WTC11 (cell line): ENCODE data around the gene SHLD1. TPM values are rescaled to one million over a fixed set of nuclear protein-coding genes. Genes with fewer than 3 reads are reported as not detected.

Experiments used
- ATAC-seq: fragments of 200-7000 bp; cut with Tn5 transposase; 2 replicates; pipeline ENCODE4 v1.10.0; 2021; ENCODE audit warnings: mild to moderate bottlenecking, moderate library complexity
- CTCF ChIA-PET: fragments of 300-600 bp; sonication (Branson Sonifier 250); formaldehyde crosslinking; loops from one replicate; lab custom pipeline; 2021; ENCODE audit warnings: antibody characterized with exemption; lab: Charles Lee
- POLR2A ChIA-PET: fragments of 350-600 bp; sonication (Branson Sonifier 250); formaldehyde crosslinking; loops from one replicate; lab custom pipeline; 2021; ENCODE audit warnings: antibody characterized with exemption; lab: Charles Lee
- DNase-seq: peaks from one replicate; pipeline ENCODE4 v3.0.0; 2021; ENCODE audit warnings: low spot score
- H3K27ac Mint-ChIP-seq: 2 replicates; pipeline ENCODE4 v1.8.0; 2021; ENCODE audit warnings: mixed read lengths
- H3K27me3 Mint-ChIP-seq: 2 replicates; pipeline ENCODE4 v1.8.0; 2021; ENCODE audit warnings: low read depth, mild to moderate bottlenecking, moderate library complexity, mixed read lengths
- H3K36me3 Mint-ChIP-seq: 2 replicates; pipeline ENCODE4 v1.8.0; 2021; ENCODE audit warnings: mixed read lengths
- H3K4me1 Mint-ChIP-seq: 2 replicates; pipeline ENCODE4 v1.8.0; 2022; ENCODE audit warnings: mixed read lengths
- H3K4me3 Mint-ChIP-seq: 2 replicates; pipeline ENCODE4 v1.8.0; 2021; ENCODE audit warnings: mild to moderate bottlenecking, moderate library complexity, mixed read lengths
- H3K9me3 Mint-ChIP-seq: 2 replicates; pipeline ENCODE4 v1.8.0; 2021; ENCODE audit warnings: mixed read lengths
- ATF1 ChIP-seq: sonication (generic); formaldehyde crosslinking; IDR thresholded peaks from 2 replicates; pipeline ENCODE4 v1.8.1; 2023; ENCODE audit warnings: mild to moderate bottlenecking, moderate library complexity, missing genetic modification reagents
- CREB1 ChIP-seq: sonication (generic); formaldehyde crosslinking; IDR thresholded peaks from 2 replicates; pipeline ENCODE4 v1.8.0; 2023; ENCODE audit warnings: mild to moderate bottlenecking, missing genetic modification reagents
- JUN ChIP-seq: sonication (generic); formaldehyde crosslinking; IDR thresholded peaks from 2 replicates; pipeline ENCODE4 v1.8.0; 2023; ENCODE audit warnings: mild to moderate bottlenecking, missing genetic modification reagents
- MXD4 ChIP-seq: fragments of 250-450 bp; sonication (Bioruptor Pico); IDR thresholded peaks from 2 replicates; pipeline ENCODE4 v1.8.0; 2021; ENCODE audit warnings: mild to moderate bottlenecking, moderate library complexity, borderline replicate concordance
- NFATC4 ChIP-seq: fragments of 250-450 bp; sonication (Bioruptor Pico); IDR thresholded peaks from 2 replicates; pipeline ENCODE4 v1.9.0; 2021; ENCODE audit warnings: mild to moderate bottlenecking
- NR2C2 ChIP-seq: sonication (generic); formaldehyde crosslinking; IDR thresholded peaks from 2 replicates; pipeline ENCODE4 v1.8.0; 2022; ENCODE audit warnings: mild to moderate bottlenecking, missing genetic modification reagents
- NR3C1 ChIP-seq: sonication (generic); formaldehyde crosslinking; conservative IDR thresholded peaks from 2 replicates; pipeline ENCODE4 v1.8.1; 2023; ENCODE audit warnings: low read depth, mild to moderate bottlenecking, missing genetic modification reagents
- PRRX2 ChIP-seq: fragments of 250-450 bp; sonication (Bioruptor Pico); IDR thresholded peaks from 2 replicates; pipeline ENCODE4 v1.8.0; 2021; ENCODE audit warnings: mild to moderate bottlenecking
- RELA ChIP-seq: sonication (generic); formaldehyde crosslinking; IDR thresholded peaks from 2 replicates; pipeline ENCODE4 v1.8.1; 2022; ENCODE audit warnings: missing genetic modification reagents, mild to moderate bottlenecking, borderline replicate concordance
- SMAD3 ChIP-seq: sonication (generic); formaldehyde crosslinking; IDR thresholded peaks from 2 replicates; pipeline ENCODE4 v1.8.0; 2022; ENCODE audit warnings: missing genetic modification reagents, mild to moderate bottlenecking, borderline replicate concordance
- SP1 ChIP-seq: sonication (generic); formaldehyde crosslinking; conservative IDR thresholded peaks from 2 replicates; pipeline ENCODE4 v1.8.1; 2022; ENCODE audit warnings: missing genetic modification reagents
- ZNF121 ChIP-seq: sonication (generic); formaldehyde crosslinking; IDR thresholded peaks from 2 replicates; pipeline ENCODE4 v1.8.0; 2023; ENCODE audit warnings: missing genetic modification reagents
- ZNF138 ChIP-seq: sonication (generic); formaldehyde crosslinking; conservative IDR thresholded peaks from 2 replicates; pipeline ENCODE4 v1.8.1; 2022; ENCODE audit warnings: mild to moderate bottlenecking, moderate library complexity, missing genetic modification reagents
- ZNF317 ChIP-seq: sonication (generic); formaldehyde crosslinking; IDR thresholded peaks from 2 replicates; pipeline ENCODE4 v1.8.1; 2023; ENCODE audit warnings: low read depth, mild to moderate bottlenecking, moderate library complexity, missing genetic modification reagents, borderline replicate concordance
- ZNF396 ChIP-seq: fragments of 250-450 bp; sonication (Bioruptor Pico); IDR thresholded peaks from 2 replicates; pipeline ENCODE4 v1.8.0; 2021; ENCODE audit warnings: mild to moderate bottlenecking, moderate library complexity, borderline replicate concordance
- ZNF416 ChIP-seq: fragments of 250-450 bp; sonication (Bioruptor Pico); IDR thresholded peaks from 2 replicates; pipeline ENCODE4 v1.9.0; 2021; ENCODE audit warnings: mild to moderate bottlenecking, inconsistent platforms
- ZNF671 ChIP-seq: fragments of 250-450 bp; sonication (Bioruptor Pico); IDR thresholded peaks from 2 replicates; pipeline ENCODE4 v1.8.0; 2021; ENCODE audit warnings: mild to moderate bottlenecking
- total RNA-seq: library from RNA; stranded (reverse); gene quantifications from 3 replicates; pipeline ENCODE4 v1.2.3, GENCODE V29; 2021
- TF ChIP-seq, protein P1 (sequence below): sonication (generic); formaldehyde crosslinking; IDR thresholded peaks from 2 replicates; pipeline ENCODE4 v1.8.0; 2023; ENCODE audit warnings: mild to moderate bottlenecking, missing genetic modification reagents
- TF ChIP-seq, protein P2 (sequence below): sonication (generic); formaldehyde crosslinking; IDR thresholded peaks from 2 replicates; pipeline ENCODE4 v1.8.0; 2022; ENCODE audit warnings: mild to moderate bottlenecking, missing genetic modification reagents
- TF ChIP-seq, protein P3 (sequence below): sonication (generic); formaldehyde crosslinking; IDR thresholded peaks from 2 replicates; pipeline ENCODE4 v1.8.1; 2023; ENCODE audit warnings: mild to moderate bottlenecking, missing genetic modification reagents
- TF ChIP-seq, protein P4 (sequence below): sonication (generic); formaldehyde crosslinking; IDR thresholded peaks from 2 replicates; pipeline ENCODE4 v1.8.0; 2022; ENCODE audit warnings: mild to moderate bottlenecking, missing genetic modification reagents
- TF ChIP-seq, protein P5 (sequence below): fragments of 250-450 bp; sonication (Bioruptor Pico); IDR thresholded peaks from 2 replicates; pipeline ENCODE4 v2.1.2; 2022; ENCODE audit warnings: mild to moderate bottlenecking, moderate library complexity
- TF ChIP-seq, protein P6 (sequence below): sonication (generic); formaldehyde crosslinking; IDR thresholded peaks from 2 replicates; pipeline ENCODE4 v1.8.0; 2022; ENCODE audit warnings: missing genetic modification reagents
- TF ChIP-seq, protein P7 (sequence below): sonication (generic); formaldehyde crosslinking; conservative IDR thresholded peaks from 2 replicates; pipeline ENCODE4 v1.8.1; 2023; ENCODE audit warnings: mild to moderate bottlenecking, low read depth, missing genetic modification reagents, moderate library complexity

Gene SHLD1
- total RNA-seq, 1 experiment from 2014 or later, result 4.1 TPM

DNA sequence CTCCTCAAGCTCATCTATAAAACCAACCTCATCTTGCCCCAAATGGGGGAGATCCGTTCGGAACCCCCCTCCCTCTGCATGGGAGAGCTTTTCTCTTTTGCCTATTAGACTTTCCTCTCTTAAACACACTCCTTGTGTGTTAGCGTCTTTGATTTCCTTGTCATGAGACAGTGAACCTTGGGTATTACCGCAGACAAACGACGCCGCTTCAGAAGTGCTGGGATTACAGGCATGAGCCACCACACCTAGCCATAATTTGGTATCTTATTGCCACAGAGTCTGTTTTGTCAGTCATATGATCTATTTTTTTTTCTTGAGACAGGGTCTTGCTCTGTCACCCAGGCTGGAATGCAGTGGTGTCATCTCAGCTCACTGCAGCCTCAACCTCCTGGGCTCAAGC is 3.6 kb downstream of the SHLD1 start (continued):
- TF ChIP-seq, protein P1, sequence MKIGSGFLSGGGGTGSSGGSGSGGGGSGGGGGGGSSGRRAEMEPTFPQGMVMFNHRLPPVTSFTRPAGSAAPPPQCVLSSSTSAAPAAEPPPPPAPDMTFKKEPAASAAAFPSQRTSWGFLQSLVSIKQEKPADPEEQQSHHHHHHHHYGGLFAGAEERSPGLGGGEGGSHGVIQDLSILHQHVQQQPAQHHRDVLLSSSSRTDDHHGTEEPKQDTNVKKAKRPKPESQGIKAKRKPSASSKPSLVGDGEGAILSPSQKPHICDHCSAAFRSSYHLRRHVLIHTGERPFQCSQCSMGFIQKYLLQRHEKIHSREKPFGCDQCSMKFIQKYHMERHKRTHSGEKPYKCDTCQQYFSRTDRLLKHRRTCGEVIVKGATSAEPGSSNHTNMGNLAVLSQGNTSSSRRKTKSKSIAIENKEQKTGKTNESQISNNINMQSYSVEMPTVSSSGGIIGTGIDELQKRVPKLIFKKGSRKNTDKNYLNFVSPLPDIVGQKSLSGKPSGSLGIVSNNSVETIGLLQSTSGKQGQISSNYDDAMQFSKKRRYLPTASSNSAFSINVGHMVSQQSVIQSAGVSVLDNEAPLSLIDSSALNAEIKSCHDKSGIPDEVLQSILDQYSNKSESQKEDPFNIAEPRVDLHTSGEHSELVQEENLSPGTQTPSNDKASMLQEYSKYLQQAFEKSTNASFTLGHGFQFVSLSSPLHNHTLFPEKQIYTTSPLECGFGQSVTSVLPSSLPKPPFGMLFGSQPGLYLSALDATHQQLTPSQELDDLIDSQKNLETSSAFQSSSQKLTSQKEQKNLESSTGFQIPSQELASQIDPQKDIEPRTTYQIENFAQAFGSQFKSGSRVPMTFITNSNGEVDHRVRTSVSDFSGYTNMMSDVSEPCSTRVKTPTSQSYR, result no peak
- TF ChIP-seq ZNF671 (CRISPR knock-in tag) (no peak), ATF1 (CRISPR knock-in tag) (no peak), SP1 (no peak), CREB1 (CRISPR knock-in tag) (no peak), ZNF416 (CRISPR knock-in tag) (no peak), NR2C2 (no peak), MXD4 (no peak)
- TF ChIP-seq, protein P2, sequence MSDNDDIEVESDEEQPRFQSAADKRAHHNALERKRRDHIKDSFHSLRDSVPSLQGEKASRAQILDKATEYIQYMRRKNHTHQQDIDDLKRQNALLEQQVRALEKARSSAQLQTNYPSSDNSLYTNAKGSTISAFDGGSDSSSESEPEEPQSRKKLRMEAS (CRISPR knock-in tag), result no peak

DNA sequence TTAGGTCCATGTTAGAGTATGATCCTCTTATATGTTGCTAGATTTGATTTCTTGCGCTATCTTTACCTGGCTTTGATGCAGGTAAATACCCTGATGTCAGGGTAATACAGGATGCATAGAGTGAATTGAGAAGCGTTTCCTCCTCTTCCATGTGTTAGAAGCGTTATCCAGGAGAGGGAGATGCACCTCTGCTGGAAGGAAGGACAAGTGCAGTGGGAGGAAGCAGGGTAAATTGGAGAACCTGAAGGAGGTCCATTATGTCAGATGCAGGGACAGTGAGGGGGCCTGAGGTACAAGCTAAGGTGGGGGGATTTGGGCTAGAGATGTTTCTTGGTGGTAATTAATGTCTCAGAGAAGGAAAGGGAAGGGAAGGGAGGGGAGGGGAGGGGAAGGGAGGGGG is 7.7 kb downstream of the SHLD1 start:
- ATAC-seq (peak; percentile 79), DNase-seq (no peak)
- Mint-ChIP-seq H3K27me3 (no peaks in the 10 kb centered on the region), H3K4me3 (no peak overlapping the region), H3K36me3 (0 out of 2 replicates have a peak, but pooled peaks cover 2% of the 10 kb centered on the region), H3K27ac (peak overlapping the region; percentile 72; the same call in 1 of the 2 replicates), H3K9me3 (no peaks in the 10 kb centered on the region), H3K4me1 (peaks cover 15% of the 10 kb centered on the region)
- POLR2A ChIA-PET, result interaction anchor here (0.6 kb wide), 1 partner anchor 20 kb away, joined by 3 read pairs; no protein-coding TSS in a partner anchor
- CTCF ChIA-PET, result interaction anchor here (2.0 kb wide), 1 partner anchor 30 kb away, joined by 7 read pairs; no protein-coding TSS in a partner anchor
- TF ChIP-seq, protein P3, sequence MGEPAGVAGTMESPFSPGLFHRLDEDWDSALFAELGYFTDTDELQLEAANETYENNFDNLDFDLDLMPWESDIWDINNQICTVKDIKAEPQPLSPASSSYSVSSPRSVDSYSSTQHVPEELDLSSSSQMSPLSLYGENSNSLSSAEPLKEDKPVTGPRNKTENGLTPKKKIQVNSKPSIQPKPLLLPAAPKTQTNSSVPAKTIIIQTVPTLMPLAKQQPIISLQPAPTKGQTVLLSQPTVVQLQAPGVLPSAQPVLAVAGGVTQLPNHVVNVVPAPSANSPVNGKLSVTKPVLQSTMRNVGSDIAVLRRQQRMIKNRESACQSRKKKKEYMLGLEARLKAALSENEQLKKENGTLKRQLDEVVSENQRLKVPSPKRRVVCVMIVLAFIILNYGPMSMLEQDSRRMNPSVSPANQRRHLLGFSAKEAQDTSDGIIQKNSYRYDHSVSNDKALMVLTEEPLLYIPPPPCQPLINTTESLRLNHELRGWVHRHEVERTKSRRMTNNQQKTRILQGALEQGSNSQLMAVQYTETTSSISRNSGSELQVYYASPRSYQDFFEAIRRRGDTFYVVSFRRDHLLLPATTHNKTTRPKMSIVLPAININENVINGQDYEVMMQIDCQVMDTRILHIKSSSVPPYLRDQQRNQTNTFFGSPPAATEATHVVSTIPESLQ (CRISPR knock-in tag), result no peak
- TF ChIP-seq ZNF138 (CRISPR knock-in tag) (no peak), SMAD3 (no peak), PRRX2 (CRISPR knock-in tag) (no peak), ZNF121 (CRISPR knock-in tag) (no peak), JUN (CRISPR knock-in tag) (no peak), NFATC4 (CRISPR knock-in tag) (no peak), RELA (CRISPR knock-in tag) (no peak), ZNF396 (no peak), CREB1 (CRISPR knock-in tag) (no peak), ZNF317 (CRISPR knock-in tag) (no peak), NR3C1 (CRISPR knock-in tag) (no peak)
- TF ChIP-seq, protein P4, sequence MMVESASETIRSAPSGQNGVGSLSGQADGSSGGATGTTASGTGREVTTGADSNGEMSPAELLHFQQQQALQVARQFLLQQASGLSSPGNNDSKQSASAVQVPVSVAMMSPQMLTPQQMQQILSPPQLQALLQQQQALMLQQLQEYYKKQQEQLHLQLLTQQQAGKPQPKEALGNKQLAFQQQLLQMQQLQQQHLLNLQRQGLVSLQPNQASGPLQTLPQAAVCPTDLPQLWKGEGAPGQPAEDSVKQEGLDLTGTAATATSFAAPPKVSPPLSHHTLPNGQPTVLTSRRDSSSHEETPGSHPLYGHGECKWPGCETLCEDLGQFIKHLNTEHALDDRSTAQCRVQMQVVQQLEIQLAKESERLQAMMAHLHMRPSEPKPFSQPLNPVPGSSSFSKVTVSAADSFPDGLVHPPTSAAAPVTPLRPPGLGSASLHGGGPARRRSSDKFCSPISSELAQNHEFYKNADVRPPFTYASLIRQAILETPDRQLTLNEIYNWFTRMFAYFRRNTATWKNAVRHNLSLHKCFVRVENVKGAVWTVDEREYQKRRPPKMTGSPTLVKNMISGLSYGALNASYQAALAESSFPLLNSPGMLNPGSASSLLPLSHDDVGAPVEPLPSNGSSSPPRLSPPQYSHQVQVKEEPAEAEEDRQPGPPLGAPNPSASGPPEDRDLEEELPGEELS (CRISPR knock-in tag), result no peak
- TF ChIP-seq, protein P5, sequence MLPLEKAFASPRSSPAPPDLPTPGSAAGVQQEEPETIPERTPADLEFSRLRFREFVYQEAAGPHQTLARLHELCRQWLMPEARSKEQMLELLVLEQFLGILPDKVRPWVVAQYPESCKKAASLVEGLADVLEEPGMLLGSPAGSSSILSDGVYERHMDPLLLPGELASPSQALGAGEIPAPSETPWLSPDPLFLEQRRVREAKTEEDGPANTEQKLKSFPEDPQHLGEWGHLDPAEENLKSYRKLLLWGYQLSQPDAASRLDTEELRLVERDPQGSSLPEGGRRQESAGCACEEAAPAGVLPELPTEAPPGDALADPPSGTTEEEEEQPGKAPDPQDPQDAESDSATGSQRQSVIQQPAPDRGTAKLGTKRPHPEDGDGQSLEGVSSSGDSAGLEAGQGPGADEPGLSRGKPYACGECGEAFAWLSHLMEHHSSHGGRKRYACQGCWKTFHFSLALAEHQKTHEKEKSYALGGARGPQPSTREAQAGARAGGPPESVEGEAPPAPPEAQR (CRISPR knock-in tag), result no peak
- TF ChIP-seq, protein P6, sequence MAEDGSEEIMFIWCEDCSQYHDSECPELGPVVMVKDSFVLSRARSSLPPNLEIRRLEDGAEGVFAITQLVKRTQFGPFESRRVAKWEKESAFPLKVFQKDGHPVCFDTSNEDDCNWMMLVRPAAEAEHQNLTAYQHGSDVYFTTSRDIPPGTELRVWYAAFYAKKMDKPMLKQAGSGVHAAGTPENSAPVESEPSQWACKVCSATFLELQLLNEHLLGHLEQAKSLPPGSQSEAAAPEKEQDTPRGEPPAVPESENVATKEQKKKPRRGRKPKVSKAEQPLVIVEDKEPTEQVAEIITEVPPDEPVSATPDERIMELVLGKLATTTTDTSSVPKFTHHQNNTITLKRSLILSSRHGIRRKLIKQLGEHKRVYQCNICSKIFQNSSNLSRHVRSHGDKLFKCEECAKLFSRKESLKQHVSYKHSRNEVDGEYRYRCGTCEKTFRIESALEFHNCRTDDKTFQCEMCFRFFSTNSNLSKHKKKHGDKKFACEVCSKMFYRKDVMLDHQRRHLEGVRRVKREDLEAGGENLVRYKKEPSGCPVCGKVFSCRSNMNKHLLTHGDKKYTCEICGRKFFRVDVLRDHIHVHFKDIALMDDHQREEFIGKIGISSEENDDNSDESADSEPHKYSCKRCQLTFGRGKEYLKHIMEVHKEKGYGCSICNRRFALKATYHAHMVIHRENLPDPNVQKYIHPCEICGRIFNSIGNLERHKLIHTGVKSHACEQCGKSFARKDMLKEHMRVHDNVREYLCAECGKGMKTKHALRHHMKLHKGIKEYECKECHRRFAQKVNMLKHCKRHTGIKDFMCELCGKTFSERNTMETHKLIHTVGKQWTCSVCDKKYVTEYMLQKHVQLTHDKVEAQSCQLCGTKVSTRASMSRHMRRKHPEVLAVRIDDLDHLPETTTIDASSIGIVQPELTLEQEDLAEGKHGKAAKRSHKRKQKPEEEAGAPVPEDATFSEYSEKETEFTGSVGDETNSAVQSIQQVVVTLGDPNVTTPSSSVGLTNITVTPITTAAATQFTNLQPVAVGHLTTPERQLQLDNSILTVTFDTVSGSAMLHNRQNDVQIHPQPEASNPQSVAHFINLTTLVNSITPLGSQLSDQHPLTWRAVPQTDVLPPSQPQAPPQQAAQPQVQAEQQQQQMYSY (CRISPR knock-in tag), result no peak
- TF ChIP-seq, protein P7, sequence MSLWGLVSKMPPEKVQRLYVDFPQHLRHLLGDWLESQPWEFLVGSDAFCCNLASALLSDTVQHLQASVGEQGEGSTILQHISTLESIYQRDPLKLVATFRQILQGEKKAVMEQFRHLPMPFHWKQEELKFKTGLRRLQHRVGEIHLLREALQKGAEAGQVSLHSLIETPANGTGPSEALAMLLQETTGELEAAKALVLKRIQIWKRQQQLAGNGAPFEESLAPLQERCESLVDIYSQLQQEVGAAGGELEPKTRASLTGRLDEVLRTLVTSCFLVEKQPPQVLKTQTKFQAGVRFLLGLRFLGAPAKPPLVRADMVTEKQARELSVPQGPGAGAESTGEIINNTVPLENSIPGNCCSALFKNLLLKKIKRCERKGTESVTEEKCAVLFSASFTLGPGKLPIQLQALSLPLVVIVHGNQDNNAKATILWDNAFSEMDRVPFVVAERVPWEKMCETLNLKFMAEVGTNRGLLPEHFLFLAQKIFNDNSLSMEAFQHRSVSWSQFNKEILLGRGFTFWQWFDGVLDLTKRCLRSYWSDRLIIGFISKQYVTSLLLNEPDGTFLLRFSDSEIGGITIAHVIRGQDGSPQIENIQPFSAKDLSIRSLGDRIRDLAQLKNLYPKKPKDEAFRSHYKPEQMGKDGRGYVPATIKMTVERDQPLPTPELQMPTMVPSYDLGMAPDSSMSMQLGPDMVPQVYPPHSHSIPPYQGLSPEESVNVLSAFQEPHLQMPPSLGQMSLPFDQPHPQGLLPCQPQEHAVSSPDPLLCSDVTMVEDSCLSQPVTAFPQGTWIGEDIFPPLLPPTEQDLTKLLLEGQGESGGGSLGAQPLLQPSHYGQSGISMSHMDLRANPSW (CRISPR knock-in tag), result no peak
